22Rv1 (cell line): ENCODE measurements around the gene LCT.

Source experiments
- CTCF ChIP-seq: fragments of 450-650 bp; IDR thresholded peaks from 2 replicates; pipeline ENCODE4 v1.5.1; 2017; ENCODE audit warnings: mild to moderate bottlenecking
- ZFX ChIP-seq: fragments of 450-650 bp; IDR thresholded peaks from 2 replicates; pipeline ENCODE4 v1.6.1; 2017; ENCODE audit warnings: antibody characterized with exemption, borderline replicate concordance

GRCh38 chr2:135853401-135853800 lies 16.4 kb upstream of the LCT start:
- TF ChIP-seq CTCF (no peak), ZFX (no peak)
